ENCODE measurements around the gene ALX4. TPM values are rescaled to one million over a fixed set of nuclear protein-coding genes. Genes with fewer than 3 reads are reported as not detected.

Gene ALX4
- total RNA-seq, 1 donor from 2014 or later = not detected

GRCh38 chr11:44261800-44262591 lies 47.9 kb downstream of the ALX4 start:
- Mint-ChIP-seq H3K9me3 (ENCODE audit: unreplicated experiment) (no peaks in the 10 kb centered on the region), H3K4me3 (ENCODE audit: unreplicated experiment) (no peak overlapping the region), H3K27me3 (ENCODE audit: unreplicated experiment) (peaks cover 9% of the 10 kb centered on the region), H3K4me1 (ENCODE audit: unreplicated experiment) (peaks cover 3% of the 10 kb centered on the region), H3K27ac (ENCODE audit: unreplicated experiment) (no peak overlapping the region), H3K36me3 (ENCODE audit: low read depth, unreplicated experiment) (peaks cover 4% of the 10 kb centered on the region)
- TF ChIP-seq, protein P1, sequence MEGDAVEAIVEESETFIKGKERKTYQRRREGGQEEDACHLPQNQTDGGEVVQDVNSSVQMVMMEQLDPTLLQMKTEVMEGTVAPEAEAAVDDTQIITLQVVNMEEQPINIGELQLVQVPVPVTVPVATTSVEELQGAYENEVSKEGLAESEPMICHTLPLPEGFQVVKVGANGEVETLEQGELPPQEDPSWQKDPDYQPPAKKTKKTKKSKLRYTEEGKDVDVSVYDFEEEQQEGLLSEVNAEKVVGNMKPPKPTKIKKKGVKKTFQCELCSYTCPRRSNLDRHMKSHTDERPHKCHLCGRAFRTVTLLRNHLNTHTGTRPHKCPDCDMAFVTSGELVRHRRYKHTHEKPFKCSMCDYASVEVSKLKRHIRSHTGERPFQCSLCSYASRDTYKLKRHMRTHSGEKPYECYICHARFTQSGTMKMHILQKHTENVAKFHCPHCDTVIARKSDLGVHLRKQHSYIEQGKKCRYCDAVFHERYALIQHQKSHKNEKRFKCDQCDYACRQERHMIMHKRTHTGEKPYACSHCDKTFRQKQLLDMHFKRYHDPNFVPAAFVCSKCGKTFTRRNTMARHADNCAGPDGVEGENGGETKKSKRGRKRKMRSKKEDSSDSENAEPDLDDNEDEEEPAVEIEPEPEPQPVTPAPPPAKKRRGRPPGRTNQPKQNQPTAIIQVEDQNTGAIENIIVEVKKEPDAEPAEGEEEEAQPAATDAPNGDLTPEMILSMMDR (IDR thresholded peaks at IDR 0.05; ENCODE audit: unreplicated experiment) = no peak
- DNase-seq (ENCODE audit: low spot score) = no peak

DNA sequence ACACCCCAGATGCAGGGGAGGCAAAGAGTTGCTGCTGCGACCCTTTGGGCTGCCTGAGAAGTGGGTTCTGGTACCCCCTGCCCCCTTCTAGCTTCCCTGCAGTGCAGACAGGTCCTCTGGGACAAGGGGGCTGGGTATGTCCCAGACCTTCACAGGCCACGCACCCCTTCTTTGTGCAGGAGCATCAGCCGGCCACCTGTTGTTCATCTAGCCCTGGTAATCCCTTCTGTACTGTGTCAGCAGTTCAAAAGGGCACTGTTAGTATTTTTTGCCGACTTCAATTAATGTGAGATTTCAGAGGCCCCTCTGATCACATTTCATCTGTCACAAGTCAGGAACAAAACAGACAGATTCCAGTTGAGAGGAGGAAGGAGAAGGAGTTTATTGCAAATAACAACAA lies 49.9 kb downstream of the ALX4 start:
- H3K4me3 Mint-ChIP-seq (ENCODE audit: unreplicated experiment) = no peak overlapping the region

DNA sequence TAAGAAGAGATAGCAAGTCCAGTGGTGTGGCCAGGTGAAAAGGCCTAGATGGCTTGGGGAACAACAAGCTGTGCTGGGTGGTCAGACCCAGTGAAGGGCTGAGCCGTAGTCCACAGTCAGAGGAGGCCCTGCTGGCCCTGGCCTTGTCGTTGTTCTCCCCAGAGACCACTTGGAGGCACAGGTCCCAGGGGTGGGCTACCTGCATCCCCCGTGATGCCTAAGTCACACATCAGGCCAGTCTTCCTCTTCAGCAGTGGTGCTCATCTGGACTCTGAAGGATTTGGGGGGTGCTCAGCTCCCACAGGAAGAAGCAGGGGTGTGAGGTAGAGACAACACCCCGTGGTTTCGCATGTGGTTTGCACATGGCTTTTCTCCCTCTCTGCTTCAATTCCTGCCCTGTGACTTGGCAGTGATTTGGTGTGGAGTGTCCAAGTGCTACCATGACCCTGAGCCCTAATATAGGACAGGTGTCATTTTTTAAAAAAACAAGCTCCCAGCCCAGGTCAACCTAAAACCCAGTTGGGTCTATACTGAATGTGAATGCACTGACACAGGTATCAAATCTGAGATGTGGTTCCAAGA lies 51.0 kb downstream of the ALX4 start:
- no peak overlapping the region for H3K27ac Mint-ChIP-seq (ENCODE audit: unreplicated experiment)
- DNase-seq (ENCODE audit: low spot score) = no peak
- peaks cover 3% of the 10 kb centered on the region for H3K4me1 Mint-ChIP-seq (ENCODE audit: unreplicated experiment)
- TF ChIP-seq, protein P1 (IDR thresholded peaks at IDR 0.05; ENCODE audit: unreplicated experiment) = no peak
- H3K4me3 Mint-ChIP-seq (ENCODE audit: unreplicated experiment) = no peak overlapping the region
- peaks cover 6% of the 10 kb centered on the region for H3K27me3 Mint-ChIP-seq (ENCODE audit: unreplicated experiment)
- peaks cover 4% of the 10 kb centered on the region for H3K36me3 Mint-ChIP-seq (ENCODE audit: low read depth, unreplicated experiment)
- no peaks in the 10 kb centered on the region for H3K9me3 Mint-ChIP-seq (ENCODE audit: unreplicated experiment)

More for the DNA sequence above, 49.9 kb downstream of the ALX4 start:
- TF ChIP-seq, protein P1 (IDR thresholded peaks at IDR 0.05; ENCODE audit: unreplicated experiment) = no peak
- Mint-ChIP-seq H3K4me1 (ENCODE audit: unreplicated experiment) (peaks cover 3% of the 10 kb centered on the region), H3K27me3 (ENCODE audit: unreplicated experiment) (peaks cover 6% of the 10 kb centered on the region), H3K36me3 (ENCODE audit: low read depth, unreplicated experiment) (peaks cover 4% of the 10 kb centered on the region), H3K9me3 (ENCODE audit: unreplicated experiment) (no peaks in the 10 kb centered on the region), H3K27ac (ENCODE audit: unreplicated experiment) (no peak overlapping the region)
- DNase-seq (ENCODE audit: low spot score) = no peak

DNA sequence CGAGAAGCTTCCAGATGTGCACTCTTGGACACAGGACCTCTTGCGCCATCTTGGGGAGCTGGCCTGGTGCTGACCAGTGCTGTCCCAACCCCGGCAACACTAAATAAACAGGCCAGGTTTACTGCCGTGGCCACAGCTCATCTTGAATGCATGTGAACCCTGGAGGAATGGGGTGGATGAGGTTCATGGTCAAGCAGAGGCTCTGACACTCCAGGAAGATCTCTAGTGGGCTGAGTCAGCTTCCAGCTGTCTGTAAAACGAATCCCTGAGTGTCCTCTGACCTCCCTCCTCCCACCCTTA lies 51.8 kb downstream of the ALX4 start:
- TF ChIP-seq, protein P1 (IDR thresholded peaks at IDR 0.05; ENCODE audit: unreplicated experiment) = no peak
- H3K36me3 Mint-ChIP-seq (ENCODE audit: low read depth, unreplicated experiment) = peaks cover 4% of the 10 kb centered on the region
- H3K4me3 Mint-ChIP-seq (ENCODE audit: unreplicated experiment) = no peak overlapping the region
- H3K27me3 Mint-ChIP-seq (ENCODE audit: unreplicated experiment) = peaks cover 6% of the 10 kb centered on the region
- peaks cover 3% of the 10 kb centered on the region for H3K4me1 Mint-ChIP-seq (ENCODE audit: unreplicated experiment)
- H3K9me3 Mint-ChIP-seq (ENCODE audit: unreplicated experiment) = no peaks in the 10 kb centered on the region
- H3K27ac Mint-ChIP-seq (ENCODE audit: unreplicated experiment) = no peak overlapping the region
- DNase-seq (ENCODE audit: low spot score) = no peak

All from endothelial cell (in vitro differentiated cells).